Spleen (tissue), 7 donors: ENCODE data around the gene ZBTB42.

Experiments
- CTCF ChIP-seq, 11 experiments: fragments of 200-600 bp in 7 of 11; fragments of 450-650 bp in 4 of 11; sonication (generic) in 4 of 11; IDR thresholded peaks in 8 of 11; conservative IDR thresholded peaks in 3 of 11; 1 replicate in 7 of 11; 2 replicates in 4 of 11; pipeline versions ENCODE4 v1.4.0 to v1.8.0; 2016 to 2021; ENCODE audit warnings: antibody characterized with exemption in 11 of 11, inconsistent platforms in 4 of 11, mild to moderate bottlenecking in 1 of 11
- POLR2A ChIP-seq, 3 donors: fragments of 450-650 bp; IDR thresholded peaks; one replicate each; pipeline ENCODE4 v1.5.1; 2017; ENCODE audit warnings: antibody characterized with exemption in 3 of 3, mild to moderate bottlenecking in 1 of 3
- donor health status: DM: no; HTN: no; CAD: no; lungs with moderate emphysema.
- donor health status: DM: no; HTN: no; CAD: no.
- donor health status: DM: no; HTN: no; CAD: no.

GRCh38 chr14:104845033-104845666, 44.2 kb downstream of the ZBTB42 start:
- TF ChIP-seq CTCF (IDR thresholded peaks at IDR 0.05 in 8 of 11, conservative IDR thresholded peaks at IDR 0.05 in 3 of 11): no peak
- TF ChIP-seq POLR2A (IDR thresholded peaks at IDR 0.05): no peak
